KOPT-K1 (cell line): ENCODE measurements around the gene KHK.

Experiments used
- H3K27ac ChIP-seq: fragments of 200-600 bp; sonication (generic); 2 replicates; pipeline ENCODE4 v1.5.1; 2016; ENCODE audit warnings: antibody characterized with exemption, mild to moderate bottlenecking, low read depth, low read length; ENCODE audit not compliant: poor library complexity, severe bottlenecking
- H3K36me3 ChIP-seq: fragments of 200-600 bp; sonication (generic); 2 replicates; pipeline ENCODE4 v1.5.1; 2017; ENCODE audit warnings: antibody characterized with exemption, mild to moderate bottlenecking, low read length, moderate library complexity; ENCODE audit not compliant: insufficient read depth
- H3K9me3 ChIP-seq: fragments of 200-600 bp; sonication (generic); 2 replicates; pipeline ENCODE4 v1.5.1; 2017; ENCODE audit warnings: antibody characterized with exemption, low read length, mild to moderate bottlenecking; ENCODE audit not compliant: insufficient read depth, poor library complexity, severe bottlenecking

The KHK gene

DNA sequence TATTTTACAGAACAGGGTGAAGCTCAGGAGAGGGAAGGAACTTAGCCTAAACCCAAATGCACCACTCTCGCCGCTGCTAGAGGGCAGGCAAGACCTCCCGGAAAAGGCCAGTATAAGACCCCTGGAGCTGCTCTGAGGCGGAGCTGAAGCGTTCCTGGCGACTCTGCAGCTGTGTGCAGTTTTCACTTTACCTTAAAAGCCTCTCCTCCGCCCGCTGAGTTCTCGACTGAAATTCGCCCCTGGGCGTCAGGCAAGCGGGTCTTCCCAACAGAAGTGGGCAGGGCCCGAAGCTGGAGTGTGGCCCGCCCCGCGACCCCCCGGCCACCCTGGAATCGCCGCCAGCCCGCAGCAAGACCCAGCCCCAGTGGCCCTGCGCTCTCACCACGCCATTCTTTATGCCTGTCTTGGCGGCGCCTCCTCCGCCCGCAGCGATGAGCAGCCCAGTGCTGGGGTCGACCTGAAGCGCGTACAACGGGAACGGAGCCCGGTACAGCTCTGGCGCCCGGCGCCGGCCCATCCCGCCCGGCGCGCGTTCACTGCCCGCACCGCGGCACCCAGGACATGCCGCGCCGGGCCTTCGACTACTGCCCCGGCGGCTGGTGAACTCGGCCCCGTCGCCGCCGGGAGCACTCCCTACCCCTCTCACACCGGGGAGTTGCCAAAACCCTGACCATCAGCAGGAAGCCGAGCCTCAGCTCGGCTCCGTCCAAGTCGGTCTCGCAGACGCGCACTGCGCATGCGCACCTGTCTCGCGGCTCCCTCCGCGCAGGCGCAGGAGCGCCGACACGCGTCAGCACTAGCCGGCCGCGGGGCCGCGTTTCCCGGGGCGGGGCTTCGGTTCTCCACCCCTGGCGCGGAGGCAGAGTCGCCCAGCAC is 47.6 kb downstream of the KHK start, which contains the start of gene PREB:
PREB (minus strand) TSS at position 732 of the 876 bp plus-strand sequence; CDS start at position 517, 215 bp downstream.
- Histone ChIP-seq H3K36me3 (peaks cover 40% of the 10 kb centered on the region), H3K27ac (peak within 1 kb of the TSS; percentile 71), H3K9me3 (no peaks in the 10 kb centered on the region)

DNA sequence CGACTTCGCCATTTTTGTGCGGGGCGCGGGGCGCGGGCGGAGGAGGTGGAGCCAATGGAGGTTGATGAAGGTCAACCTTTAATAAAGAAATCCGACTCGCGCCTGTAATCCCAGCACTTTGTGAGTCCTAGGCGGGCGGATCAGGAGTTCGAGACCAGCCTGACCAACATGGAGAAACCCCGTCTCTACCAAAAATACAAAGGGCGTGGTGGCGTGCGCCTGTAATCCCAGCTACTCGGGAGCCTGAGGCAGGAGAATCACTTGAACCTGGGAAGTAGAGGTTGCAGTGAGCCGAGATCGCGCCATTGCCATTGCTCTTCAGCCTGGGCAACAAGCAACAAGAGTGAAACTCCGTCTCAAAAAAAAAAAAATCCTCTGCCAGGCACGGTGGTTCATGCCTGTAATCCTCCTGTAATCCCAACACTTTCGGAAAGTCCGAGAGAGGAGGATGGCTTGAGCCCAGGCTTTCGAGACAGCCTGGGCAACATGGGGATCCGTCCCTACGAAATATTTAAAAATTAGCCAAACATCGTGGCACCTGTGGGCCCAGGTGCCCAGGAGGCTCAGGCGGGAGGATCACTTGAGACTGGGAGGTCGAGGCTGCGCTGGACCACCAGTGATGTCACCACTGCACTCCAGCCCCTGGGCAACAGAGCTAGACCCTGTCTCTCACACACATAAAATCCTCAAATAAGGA is 48.4 kb downstream of the KHK start:
- Histone ChIP-seq H3K36me3 (peaks cover 32% of the 10 kb centered on the region), H3K27ac (peak overlapping the region; percentile 71)

DNA sequence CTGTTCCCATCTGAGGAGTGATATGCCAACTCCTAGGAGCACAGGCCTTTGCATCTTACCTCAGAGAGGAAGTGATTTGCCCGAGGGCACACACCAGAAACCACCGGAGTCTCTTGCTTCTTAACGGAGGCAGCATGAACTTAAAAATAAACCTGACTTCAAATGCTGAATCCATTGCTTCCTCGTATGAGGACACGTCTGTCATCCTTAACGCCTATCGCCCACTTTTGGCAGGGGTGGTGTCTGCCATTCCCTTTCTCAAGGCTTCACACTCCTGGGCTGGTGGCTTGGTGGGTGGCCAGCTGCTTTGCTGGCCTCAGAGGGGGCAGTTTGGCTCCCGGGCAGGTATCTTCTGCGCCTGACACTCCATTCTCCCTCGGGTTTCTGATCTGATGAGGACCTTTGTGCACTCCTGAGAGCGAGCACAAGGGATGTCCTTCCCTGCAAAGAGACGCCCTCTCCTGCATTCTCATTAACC is 48.9 kb downstream of the KHK start:
- Histone ChIP-seq H3K9me3 (no peaks in the 10 kb centered on the region), H3K36me3 (peaks cover 27% of the 10 kb centered on the region), H3K27ac (no peak overlapping the region)

More for the DNA sequence above, 48.4 kb downstream of the KHK start:
- H3K9me3 ChIP-seq: no peaks in the 10 kb centered on the region

DNA sequence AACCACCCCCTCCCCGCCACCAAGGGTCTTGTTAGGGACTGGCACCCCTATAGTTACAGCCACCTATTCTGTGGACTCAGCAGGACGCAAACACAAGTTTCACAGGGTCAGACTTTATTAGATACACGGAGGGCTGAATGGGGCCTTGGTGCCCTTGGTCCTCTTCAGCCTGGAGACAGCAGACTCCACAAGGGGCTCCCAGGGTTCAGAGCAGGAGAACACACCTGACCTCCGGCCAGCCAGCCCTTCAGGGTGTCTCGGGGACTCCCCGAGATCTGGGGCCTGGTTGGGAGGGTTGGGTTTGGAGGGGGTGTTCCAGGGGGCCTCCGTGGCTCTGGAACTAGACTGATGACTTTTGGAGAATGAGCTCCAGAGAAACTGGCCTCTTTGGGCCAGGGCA is 50.2 kb downstream of the KHK start:
- H3K9me3 ChIP-seq: no peaks in the 10 kb centered on the region
- peaks cover 14% of the 10 kb centered on the region for H3K36me3 ChIP-seq
- no peak overlapping the region for H3K27ac ChIP-seq

DNA sequence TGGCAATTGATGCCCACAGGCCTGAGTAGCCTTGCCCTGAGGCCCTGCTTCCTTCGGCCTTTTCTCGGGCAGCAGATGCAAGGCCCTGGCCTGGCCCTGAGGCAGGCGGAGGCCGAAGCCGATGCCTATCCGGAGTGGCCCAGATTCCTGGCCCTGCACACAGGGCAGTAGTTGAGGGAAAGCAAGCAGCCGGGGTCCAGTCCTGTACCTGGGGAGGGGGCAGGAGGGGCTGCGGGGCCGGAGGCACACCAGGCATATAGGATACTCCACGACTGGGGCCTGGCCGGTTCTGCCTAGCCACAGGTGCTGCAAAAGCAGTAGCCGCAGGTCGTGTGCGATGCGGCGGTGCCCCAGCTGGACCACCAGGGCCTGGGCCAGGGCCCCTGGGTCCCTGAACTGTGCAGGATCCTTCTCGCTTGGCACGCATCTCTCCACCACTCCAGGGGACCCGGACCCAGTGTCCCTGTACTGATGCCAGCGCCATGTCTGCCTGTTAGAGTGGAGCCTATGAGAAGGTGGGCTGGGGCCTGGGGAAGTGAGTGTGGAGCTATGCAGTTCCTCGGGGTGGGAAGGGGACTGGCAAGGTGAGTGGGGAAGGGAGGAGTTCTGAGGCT is 50.9 kb downstream of the KHK start:
- Histone ChIP-seq H3K9me3 (peaks cover 4% of the 10 kb centered on the region), H3K36me3 (peaks cover 7% of the 10 kb centered on the region), H3K27ac (no peak overlapping the region)

DNA sequence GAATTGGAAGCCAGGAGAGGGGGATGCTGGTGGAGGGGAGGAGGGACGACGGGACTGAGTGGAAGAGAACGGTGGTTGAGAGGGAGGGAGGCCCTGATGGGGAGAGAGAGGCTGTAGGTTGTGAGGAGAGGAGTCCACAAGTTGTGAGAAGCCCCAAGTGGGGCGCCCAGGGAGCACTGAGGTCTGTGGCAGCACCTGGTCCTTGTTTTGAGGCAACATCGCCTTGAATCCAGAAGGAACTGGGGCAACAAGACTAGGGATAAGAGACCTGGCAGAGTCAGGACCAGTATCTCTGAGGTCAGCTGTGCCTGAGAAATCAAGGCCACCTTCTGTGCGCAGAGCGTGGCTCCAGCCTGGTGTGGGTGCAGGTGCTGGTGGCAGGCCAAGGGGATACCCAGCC is 51.5 kb downstream of the KHK start:
- H3K27ac ChIP-seq: no peak overlapping the region
- peaks cover under 1% of the 10 kb centered on the region; the same call in 1 of the 2 replicates for H3K36me3 ChIP-seq
- H3K9me3 ChIP-seq: peaks cover 11% of the 10 kb centered on the region

DNA sequence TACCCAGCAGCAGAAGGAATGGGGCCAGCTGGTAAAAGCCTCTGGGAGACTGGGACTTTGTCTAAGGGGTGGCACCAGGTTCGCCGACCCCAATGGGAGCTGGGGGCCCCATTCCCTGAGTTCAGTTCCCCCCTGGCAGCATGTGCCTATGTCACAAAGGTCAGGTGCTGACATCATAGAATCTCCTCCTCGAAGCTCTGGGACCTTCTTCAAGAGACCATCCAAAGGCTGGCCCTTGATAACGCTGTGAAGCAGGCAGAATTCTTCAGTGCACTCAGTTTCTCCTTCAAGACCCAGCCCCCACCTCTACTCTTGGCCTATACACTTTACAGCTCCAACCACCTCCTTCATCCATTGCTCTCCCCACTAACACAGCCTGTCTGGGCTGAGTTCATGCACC is 52.7 kb downstream of the KHK start, which contains the start of gene PRR30:
PRR30 (minus strand) TSS at position 101 of the 400 bp plus-strand sequence. CDS start 1,081 bp downstream, outside the sequence.
- Histone ChIP-seq H3K27ac (no peak within 1 kb of the TSS), H3K9me3 (peaks cover 15% of the 10 kb centered on the region), H3K36me3 (no peaks in the 10 kb centered on the region)

DNA sequence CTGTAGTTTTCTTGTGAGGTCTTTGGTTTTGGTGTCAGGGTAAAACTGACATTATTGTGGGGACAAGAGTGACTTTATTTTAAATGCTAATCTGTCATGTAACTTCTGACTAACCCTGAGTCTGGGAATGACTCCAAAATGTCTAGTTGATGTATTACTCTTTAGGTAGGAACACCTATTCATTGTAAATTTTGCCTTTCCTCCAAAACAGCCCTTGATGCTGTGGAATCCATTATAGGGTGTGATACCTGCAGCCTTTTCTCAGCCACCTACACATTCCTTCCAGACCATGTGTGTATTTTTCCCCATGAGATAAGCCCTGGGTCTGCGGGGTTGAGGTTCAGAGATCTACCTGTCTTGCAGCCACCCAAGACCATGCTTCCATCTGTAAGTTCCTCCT is 56.7 kb downstream of the KHK start:
- Histone ChIP-seq H3K36me3 (no peaks in the 10 kb centered on the region), H3K9me3 (peaks cover 15% of the 10 kb centered on the region), H3K27ac (no peak overlapping the region)

DNA sequence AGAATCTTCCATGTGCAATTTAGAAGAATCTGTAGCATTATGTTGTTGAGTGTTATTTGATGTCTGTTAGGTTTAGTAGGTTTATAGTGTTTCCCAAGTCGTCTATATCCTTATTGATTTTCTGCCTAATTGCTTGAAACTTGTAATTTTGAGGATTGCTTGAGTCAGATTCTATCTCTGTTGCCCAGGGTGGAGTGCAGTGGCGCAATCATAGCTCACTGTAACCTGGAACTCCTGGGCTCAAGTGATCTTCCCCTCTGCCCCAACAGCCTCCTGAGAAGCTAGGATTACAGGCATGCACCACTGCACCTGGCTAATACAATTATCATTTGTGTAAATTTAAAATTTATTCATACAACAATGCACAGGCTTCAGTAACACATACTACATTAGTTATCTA is 59.1 kb downstream of the KHK start:
- H3K9me3 ChIP-seq: peaks cover 15% of the 10 kb centered on the region
- no peak overlapping the region for H3K27ac ChIP-seq
- H3K36me3 ChIP-seq: no peaks in the 10 kb centered on the region

DNA sequence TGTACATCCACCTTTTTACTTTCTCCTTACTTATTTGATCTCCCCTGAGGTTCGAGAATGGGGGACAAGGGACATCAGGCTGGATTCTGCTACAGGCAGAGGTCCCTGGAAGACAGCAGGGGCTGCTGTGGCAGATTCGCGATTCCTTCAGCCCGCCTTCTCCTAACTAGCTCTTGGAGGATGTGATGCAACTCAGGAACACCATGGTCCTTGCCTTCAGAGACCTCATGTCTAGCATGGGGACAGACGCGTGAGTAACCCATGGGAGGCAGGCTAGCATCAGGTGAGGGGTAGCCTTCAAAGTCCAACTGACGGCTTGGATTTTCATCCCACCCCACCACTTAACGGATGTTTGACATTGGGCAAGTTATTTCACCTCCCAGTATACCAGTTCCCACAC is 61.4 kb downstream of the KHK start:
- Histone ChIP-seq H3K36me3 (no peaks in the 10 kb centered on the region), H3K27ac (no peak overlapping the region), H3K9me3 (peaks cover 6% of the 10 kb centered on the region)

DNA sequence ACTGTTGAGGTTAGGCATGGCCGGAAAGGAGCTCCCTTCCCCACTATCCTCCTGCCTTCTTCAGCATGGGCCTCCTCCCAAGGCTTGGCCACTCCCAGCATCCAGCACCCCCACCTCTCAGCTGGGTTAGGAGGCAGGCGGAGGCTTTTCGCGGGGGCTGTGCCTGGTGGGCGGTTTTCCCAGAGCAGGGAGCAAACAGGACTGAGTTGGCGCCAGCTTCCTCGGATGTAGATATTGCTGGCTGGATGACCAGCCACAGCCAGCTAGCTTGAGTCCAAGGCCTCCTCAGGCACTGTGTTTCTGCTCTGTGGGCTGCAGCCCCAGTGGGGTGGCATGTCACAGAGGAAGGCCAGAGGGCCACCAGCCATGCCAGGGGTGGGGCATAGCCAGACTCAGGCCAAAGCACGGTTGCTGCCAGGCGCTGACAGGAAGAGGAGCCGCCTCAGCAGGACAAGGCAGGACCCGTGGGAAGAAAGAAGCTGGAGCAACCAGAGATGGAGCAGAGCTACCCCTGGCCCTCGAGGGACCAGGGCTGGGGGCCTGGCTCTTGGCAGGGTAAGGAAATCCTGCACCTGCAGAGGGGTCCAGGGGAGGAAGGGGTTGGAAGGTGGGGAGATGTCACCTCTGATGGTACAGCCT is 62.3 kb downstream of the KHK start, which contains the start of gene TCF23:
TCF23 (plus strand) TSS at position 204 of the 639 bp plus-strand sequence; CDS start at position 334, 130 bp downstream.
- Histone ChIP-seq H3K36me3 (no peaks in the 10 kb centered on the region), H3K27ac (no peak within 1 kb of the TSS), H3K9me3 (no peaks in the 10 kb centered on the region)

DNA sequence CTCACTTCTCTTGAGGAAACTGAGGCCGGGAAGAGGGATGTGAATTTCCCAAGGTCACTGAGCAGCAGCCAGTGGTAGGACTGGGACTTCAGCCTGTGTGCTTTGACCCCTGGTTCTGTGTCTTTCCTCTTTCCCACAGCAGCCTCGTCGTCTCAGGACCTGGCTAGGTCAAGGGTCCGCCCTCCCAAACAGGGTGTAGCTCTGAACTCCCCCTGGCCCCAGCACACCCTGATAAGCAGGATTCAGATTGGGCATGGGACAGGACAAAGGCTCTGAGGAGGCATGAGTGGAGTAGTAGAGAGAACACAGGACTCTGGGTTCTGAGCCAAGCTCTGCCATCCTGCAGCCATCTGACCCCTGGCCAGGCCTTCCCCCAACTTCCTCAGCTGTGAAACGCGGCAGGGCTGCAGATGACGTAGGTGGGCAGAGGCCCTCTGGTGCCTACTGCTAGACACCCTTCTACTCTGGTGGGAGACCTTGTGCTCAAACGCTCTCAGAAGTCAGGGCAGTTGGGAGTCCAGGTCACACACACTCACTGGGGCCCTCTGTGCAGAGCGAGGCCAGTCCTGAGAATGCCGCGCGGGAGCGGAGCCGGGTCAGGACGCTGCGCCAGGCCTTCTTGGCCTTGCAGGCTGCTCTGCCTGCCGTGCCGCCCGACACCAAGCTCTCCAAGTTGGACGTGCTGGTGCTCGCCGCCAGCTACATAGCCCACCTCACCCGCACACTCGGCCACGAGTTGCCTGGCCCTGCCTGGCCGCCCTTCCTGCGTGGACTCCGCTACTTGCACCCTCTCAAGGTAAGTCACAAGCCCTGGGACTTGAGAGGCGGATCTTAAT is 63.2 kb downstream of the KHK start:
- H3K27ac ChIP-seq: no peak overlapping the region
- no peaks in the 10 kb centered on the region for H3K36me3 ChIP-seq
- H3K9me3 ChIP-seq: no peaks in the 10 kb centered on the region
